ENCODE data around the gene CYP2W1. TPM values are rescaled to one million over a fixed set of nuclear protein-coding genes. Genes with fewer than 3 reads are reported as not detected.
A peak's percentile ranks its signal among the peaks of the same experiment; 100 is the strongest.

Gene CYP2W1
- total RNA-seq, 2 donors from 2014 or later = not detected

DNA sequence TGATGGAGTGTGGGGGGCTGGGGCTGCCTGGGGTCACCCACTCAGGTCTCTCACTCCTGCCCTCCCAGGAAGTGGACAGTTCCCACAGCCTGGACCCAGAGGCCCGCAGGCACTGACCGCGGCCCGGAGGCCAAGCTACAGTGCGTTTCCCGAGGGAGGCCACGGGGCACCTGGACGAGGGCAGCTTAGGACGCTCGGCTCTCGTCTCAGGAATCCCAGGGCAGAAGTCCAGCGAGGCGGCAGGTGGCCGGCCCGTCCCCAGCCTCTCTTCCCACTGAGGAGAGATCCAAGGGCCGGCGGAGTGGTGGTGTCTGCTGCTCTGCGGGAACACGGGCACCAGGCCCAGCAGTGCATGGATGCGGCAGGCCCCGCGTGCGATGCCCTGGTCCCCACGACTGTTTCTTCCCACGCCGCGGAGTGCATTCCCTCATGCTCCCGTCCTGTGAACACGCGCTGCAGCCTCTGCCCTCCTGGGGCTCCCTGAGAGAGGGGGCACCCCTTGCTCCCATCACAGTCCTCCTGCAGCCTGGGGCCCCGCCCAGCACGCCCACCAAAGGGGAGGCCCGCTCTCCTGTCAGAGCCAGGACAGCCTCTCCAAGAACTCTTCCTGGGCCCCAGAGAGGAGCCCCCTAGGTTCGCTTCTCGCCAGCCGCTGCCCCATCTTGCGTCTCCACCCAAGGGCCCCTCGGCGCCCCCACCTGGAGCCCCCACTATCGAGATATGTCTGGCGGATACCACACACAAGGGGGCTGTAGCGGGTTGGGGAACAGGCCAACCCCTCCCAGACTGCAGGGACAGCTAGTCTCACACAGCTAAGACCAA is 37.0 kb downstream of the CYP2W1 start:
- ATAC-seq = no peak
- no peak for DNase-seq
- intact Hi-C loops (cut with DNase I) = no loop called here

DNA sequence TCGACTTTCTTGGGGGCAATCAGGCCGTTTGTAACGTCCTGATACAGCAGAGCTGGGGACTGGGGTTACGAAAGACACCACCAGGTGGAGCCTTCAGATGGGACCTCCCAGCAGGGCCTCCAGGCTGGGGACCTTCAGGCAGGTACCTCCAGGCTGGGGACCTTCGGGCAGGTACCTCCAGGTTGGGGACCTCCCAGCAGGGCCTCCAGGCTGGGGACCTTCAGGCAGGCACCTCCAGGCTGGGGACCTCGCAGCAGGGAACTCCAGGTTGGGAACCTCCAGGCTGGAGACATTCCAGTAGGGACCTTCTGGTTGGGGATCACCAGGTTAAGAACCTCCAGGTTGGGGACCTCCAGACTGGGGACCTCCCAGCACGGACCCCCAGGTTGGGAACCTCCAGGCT is 37.9 kb downstream of the CYP2W1 start:
- intact Hi-C loops (cut with DNase I) = no loop called here
- ATAC-seq = no peak
- no peak for DNase-seq

DNA sequence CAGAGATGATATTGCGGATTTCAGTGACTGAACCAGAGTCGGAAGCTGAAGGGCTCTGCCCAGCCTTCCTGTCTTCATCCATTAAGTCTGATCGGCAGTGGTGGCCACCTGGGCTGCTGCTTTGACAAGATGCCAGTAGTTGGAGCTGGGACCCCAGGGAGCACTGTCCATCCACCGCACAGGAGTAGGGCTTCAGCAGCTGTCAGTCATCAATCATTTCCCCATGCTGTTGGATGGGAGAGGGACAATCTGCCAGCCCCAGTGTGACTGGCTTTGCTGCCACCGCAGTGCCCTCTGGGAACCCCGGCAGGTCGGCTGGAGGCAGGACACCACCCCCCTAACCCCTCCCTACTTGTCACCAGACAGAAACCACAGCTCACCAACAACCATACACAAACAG is 38.4 kb downstream of the CYP2W1 start:
- no peak for DNase-seq
- intact Hi-C loops (cut with DNase I) = no loop called here
- ATAC-seq = no peak

DNA sequence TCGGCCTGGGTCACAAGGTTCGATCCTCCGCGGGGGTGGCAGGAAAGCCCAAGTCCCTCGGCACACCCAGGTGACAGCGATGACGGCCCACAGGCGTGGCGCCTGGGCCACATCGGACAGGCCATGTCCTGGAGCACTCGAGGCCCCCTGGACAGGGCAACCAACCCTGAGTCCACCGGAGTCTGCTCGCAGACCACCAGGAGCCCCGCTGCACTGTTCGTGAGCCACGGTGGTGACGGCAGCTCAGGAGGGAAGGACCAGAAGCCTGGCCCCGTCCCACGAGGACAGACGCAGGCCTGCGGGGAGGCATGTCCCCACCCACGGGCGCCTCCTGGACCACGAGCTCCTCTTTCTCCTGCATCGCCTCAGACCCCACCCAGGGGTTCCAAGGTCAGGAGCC is 39.0 kb downstream of the CYP2W1 start:
- ATAC-seq (no peak), DNase-seq (no peak)
- intact Hi-C loops (cut with DNase I) = no loop called here

DNA sequence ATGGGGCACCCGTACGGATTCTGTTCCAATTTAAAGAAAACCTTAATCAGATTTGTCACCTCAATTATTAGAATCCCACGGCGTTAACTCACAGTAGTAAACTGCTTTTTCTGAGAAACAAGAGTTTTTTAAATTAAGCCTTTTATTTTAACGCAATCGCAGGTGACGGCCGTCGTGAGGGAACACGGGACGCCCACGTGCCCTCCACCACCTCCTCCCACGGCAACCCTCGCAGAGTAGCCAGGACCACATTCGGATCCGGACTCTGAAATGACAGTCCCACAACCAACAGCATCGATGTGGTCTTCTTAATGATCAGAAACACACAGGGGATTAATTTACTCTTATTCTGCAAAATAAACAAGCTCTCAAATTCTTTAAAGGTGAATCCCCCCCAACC is 39.4 kb downstream of the CYP2W1 start:
- no peak for ATAC-seq
- no peak for DNase-seq
- intact Hi-C loops (cut with DNase I) = no loop called here

DNA sequence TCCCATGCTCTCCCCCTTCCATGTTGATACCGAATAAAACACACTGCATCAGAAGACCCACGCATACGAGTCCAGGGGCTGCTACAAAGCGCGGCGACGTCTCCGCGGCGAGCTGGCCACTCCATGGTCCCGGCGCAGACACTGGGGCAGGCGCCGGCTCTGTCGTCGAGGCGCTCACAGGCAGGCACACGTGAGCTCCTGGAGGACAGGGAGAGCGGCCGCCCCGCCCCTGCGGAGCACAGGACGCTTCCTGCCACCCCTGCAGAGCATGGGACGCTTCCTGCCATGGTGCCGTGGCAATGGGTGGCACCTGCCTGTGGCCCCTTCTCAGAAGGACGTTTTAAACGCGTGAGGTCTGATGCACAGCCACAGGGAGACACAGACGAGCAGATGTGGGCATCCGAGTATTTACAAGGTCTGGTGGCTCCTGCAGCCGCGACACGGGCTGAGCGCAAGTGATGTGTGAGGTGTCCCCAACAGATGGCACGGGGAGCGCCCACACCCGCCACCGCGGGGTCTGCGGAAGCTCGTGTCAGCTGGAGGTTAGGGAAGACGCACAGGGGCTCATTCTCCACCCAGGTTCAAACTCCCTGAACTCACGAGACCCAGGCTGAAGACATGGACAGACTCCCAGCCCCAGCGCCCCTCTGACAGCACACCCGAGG is 40.0 kb downstream of the CYP2W1 start:
- ATAC-seq (no peak), DNase-seq (no peak)
- intact Hi-C loops (cut with DNase I) = no loop called here

DNA sequence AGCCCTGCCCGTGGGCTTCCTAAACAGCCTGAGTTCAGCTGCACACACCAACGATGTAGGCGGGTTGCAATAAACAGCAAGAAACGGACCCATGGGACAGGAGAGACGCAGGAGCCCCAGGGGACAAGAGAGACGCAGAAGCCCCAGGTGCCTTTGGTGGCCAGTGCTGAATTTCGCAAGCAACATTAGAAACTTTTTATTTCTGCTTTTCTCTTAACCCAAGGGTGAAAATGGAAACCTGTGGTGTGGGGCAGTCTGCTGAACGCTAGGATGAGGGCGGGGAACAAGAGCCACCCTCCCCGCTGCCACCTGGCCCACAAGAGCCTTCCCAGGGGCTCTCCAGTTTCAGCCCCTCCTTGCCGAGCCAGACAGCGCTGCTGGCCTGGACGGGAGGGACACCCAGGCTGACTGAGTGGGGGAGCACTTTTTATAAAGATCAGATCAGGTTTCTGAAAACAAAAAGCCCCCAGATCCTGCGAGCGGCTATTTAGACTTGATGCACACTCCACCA is 41.4 kb downstream of the CYP2W1 start:
- no peak for DNase-seq
- intact Hi-C loops (cut with DNase I) = no loop called here
- ATAC-seq = no peak

DNA sequence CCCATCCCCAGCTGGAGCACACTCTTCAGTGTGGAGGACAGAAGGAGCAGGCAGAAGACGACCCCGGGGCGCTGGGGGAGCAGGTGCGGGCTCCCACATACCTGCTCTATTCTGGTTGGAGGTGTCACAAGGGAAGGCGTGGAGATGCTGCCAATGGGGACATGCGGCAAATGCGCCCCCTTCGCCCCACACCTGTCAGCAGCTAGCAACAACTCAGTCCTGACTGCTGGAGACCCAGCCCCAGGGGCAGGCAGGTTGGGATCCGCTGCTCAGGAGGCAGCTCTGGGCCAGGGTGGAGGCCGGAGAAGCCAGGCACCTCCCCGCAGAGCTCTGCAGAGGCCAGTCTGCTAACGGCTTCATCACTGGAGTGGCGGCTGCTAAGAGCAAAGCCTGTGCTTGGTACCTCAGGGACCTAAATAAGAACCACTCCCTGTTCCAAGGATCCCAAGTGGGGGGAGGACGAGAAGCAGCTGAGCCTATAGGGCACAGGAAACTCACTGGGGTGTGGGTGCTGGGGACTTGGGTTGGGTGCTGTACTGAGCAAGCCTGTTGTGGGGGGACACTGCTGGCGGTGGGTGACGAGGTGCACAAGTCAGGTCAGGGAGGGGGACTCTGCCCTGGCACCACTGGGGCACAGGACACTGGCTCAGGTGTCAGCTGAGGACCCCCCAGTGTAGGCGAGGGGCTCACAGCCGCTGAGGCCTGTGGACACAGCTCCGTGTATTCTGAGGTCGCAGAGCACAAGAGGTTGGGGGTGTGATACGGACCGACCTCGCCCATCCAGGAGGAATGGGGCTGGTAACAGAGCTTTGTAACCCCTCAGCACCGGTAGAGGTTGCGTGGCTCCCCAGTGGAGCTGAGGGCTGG is 42.1 kb downstream of the CYP2W1 start:
- ATAC-seq = no peak
- no peak for DNase-seq
- intact Hi-C loops (cut with DNase I) = no loop called here

DNA sequence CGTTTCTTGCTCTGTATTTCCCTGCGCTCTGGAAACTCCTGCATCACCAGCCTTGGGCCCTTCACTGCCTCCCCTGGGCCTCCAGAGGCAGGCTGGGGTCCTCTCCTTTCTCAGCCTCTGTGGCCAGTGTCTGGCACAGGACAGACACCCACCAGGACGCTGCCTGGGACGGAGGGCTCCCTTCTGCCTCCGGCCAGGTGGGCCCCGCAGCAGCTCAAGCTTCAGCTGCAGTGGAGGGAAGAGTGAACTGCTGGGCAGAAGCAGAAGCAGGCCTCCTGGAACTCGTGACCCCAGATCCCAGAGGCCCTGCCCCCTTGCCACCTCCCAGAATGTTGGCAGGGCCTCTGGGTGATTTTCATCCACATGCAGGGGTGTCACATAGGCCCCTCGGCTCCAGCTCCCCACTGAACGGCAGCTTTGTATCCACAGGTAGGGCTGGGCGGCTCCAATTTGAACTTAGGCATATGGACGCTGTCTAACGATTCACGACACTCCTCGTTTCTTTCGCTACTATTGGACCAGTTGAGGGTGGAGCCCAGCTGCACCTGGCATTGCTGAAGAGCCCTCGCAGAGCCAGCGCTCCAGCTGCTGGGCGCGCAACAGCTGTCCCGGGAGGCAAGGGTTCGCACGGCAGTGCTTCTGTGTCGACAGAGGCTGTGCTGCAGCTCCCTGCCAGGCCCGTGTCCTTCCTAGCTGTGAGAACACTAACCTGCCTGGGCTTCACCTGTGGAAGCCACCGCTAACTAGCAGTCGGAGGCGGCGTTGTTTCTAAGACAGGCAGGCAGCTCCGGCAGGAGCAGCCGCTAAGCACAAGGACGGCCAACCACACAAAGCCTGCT is 43.0 kb downstream of the CYP2W1 start:
- DNase-seq = no peak
- ATAC-seq = no peak
- intact Hi-C loops (cut with DNase I) = no loop called here

DNA sequence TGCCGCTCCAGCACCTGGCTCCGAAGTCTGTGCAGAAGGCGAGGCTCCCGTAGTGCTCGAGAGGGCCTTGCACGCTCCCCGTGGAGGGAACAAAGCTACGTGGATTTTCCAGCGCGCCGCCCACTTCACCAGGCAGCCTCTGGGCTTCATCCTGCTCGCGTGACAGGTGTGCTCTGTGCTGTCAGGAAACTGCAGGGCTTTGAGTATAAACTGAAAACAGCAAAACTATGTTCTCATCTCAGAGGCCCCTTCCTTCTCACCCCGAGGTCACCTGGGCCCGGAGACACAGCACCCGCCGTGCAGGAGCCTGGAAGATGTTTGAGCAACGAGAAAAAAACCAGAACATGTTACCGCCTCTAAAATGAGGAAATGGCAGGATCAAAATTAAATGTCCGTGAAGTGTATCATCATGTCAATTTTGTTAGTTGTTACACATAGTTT is 43.8 kb downstream of the CYP2W1 start:
- DNase-seq = no peak
- ATAC-seq = no peak

DNA sequence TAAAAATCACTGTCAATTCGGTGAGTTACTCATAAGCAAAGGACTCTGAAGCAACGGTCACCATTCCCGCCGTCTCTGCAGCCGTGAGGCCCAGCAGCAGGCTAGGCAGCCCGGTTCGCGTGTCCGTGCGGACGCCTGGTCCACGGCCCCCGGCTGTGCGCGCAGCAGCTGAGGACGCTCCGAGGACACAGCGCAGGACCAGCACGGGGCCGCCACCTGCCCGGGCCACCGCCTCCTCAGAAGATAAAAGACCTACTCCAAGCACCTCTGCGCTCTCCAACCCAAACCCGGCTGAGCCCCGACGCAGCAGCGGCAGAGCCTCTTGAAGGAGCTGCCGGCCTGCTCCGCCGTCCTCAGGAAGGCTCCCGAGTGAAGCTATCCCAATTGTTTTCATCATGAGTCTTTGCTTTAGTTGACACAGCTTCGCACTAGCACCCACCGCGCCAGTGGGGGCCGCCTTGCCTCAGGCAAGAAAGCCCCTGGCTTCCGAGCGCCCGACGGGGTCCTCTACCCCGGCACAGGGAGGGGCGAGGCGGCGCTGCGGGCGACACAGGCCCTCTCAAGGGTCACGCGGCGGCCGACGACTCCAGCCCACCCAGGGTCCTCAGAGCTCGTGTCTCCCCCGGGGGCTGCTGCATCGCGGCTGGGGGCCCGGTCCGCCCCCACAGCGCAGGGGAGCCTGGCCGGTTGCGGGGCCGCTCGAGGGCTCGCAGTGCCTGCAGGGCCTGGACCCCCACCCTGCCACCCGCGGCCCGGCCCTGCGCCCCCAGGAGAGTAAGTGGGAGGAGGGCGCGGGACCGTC is 44.5 kb downstream of the CYP2W1 start:
- DNase-seq = no peak
- intact Hi-C loops (cut with DNase I) = no loop called here
- peak; percentile 0 to 10 for ATAC-seq

More for the DNA sequence above, 43.8 kb downstream of the CYP2W1 start:
- intact Hi-C loops (cut with DNase I) = no loop called here

DNA sequence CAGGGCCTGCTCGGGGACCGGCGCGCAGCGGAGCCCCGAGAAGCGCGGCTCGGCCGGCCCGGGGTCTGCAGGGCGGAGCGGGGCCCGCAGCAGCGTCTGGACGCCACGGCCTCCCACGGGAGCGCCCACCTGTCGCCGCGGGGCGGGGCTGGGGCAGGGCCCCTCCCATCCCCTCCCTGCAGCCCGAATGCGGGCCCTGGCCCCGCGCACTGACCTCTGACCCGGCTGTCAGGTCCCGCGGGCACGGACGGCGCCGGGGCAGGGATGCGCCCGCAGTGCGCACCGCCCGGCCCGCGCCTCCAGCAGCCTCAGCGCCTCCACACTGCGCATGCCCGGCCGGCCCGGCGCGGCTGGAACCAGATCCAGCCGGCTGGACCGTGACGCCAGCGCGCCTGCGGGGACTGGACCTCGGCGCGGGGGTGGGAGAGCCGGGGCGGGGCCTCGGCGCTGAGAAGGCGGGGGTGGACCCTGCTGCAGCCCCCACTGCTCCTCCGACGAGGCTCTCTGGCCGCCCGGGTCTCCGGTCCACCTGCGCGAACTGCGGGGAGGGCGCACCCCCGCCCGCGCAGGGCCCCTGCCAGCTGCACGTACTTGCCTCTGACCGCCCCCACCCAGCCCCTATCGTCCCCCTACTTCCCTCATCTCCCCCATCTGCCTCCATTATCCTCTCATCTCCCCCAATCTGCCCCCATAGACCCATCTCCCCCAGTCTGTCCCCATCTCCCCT is 45.2 kb downstream of the CYP2W1 start:
- ATAC-seq = peak; percentile 94
- peak; percentile 93 for DNase-seq
- intact Hi-C loops (cut with DNase I) = no loop called here

DNA sequence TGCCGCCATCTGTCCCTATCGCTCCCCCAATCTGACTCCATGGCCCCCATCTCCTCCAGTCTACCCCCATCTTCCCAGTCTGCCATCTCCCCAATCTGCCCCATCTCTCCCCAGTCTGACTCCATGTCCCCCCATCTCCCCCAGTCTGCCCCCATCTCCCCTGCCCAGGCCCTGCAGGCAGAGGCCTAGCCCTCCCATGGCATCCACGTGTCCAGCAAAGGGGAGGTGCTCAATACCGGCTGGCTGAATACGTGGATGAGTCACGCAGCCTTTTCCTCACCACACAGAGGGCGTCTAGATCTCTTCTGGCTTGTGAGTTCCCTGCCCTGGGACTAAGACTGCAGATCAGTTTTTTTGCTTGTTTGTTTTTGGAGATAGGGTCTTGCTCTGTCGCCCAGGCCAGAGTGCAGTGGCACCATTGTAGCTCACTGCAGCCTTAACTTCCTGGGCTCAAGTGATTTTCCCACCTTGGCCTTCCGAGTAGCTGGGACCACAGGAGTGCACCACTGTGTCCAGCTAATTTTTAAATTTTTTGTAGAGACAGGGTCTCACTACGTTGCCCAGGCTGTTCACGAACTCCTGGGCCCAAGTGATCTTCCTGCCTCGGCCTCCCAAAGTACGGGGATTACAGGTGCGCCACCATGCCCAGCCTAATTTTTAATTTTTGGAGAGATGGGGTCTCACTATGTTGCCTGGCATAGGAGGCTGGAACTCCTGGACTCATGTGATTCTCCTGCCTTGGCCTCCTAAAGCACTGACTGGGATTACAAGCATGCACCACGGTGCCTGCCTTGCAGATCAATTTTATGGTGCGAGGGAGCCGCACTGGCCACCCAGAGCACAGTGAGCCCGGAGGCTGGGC is 46.0 kb downstream of the CYP2W1 start:
- DNase-seq (peak; percentile 89), ATAC-seq (peak; percentile 88 to 95)
- intact Hi-C loops (cut with DNase I) = no loop called here

DNA sequence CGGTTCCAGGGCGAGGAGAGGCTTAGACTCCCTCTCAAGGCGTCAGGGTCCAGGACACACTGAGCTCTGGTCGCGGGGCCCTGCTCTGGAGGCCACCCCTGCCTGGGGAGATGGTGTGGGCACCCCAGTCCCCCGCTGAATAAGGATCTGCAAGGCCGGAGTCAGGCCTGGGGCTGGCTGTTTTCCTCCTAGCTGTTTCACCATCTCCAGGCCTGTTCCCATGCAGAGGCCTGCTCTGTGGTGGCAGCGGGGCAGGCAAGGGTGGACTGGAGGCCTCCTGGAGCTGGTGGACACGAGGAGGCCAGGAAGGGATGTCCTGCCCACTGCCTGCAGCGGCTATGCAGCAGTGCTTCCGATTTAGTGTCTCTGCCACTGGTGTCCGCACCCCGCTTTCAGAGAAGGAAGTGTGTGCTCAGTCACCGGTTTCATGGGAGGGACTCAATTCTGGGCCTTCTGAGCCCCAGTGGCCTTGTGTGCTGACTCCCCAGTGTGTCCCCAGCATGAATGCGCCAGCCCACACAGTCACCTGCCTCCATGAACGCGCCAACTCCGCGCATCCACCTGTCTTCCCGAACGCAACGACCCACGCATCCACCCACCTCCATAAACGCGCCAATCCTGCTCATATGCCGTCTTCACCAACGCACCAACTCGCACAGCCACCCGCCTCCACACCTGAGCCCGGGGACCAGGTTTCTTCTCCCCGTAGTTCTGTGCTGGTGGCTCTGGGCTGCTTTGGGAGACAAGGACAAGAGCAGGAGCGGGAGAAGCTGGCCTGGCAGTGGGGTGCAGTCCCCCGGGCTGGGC is 46.9 kb downstream of the CYP2W1 start:
- ATAC-seq (no peak), DNase-seq (no peak)
- intact Hi-C loops (cut with DNase I) = no loop called here

DNA sequence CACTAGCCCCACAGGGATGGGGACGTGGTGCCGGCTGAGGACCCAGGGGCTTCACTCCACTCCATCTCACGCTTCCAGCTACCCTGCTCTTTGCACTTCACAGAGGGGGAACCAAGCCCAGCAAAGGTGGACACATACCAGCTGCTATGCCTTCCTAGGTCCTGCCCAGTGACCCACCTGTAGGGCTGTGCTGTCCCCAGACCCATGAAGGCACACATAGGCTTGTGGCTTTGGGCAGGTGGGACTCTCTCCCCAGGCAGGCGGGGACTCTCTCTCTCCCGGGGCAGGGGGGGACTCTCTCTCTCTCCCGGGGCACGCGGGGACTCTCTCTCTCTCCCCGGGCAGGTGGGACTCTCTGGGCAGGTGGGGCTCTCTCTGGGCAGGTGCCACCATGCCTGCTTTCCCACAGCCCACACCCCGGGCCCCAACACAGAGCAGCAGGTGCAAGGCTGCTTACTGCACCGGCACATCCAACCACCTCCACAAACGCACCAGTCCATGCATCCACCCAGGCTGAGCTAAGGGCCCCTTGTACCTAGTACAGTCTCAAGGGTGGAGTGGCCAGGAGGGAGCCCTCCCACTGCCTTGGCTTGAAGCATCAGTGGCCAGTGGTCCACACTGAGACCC is 47.6 kb downstream of the CYP2W1 start:
- ATAC-seq (no peak), DNase-seq (no peak)
- intact Hi-C loops (cut with DNase I) = no loop called here

All from left cardiac atrium (tissue), 4 donors.